Body of pancreas (tissue), 4 donors: Measurements from ENCODE around the gene MEF2D. TPM values are rescaled to one million over a fixed set of nuclear protein-coding genes. Genes with fewer than 3 reads are reported as not detected.

Experiments used
- ATAC-seq: fragments of 150-250 bp; one replicate; pipeline ENCODE4 v1.9.1; 2016
- DNase-seq, 4 donors: peaks; one replicate each; pipeline ENCODE4 v3.0.0-alpha.2; 2019
- H3K27ac ChIP-seq, 4 donors: fragments of 200-600 bp; sonication (generic); 1 replicate in 3 of 4; 2 replicates in 1 of 4; pipeline versions ENCODE4 v1.5.1 to v1.6.1; 2016 to 2019; ENCODE audit warnings: mild to moderate bottlenecking in 1 of 4, mixed read lengths in 1 of 4, moderate library complexity in 1 of 4
- H3K27me3 ChIP-seq, 2 donors: fragments of 200-600 bp; sonication (generic); one replicate each; pipeline ENCODE4 v1.6.0; 2016; ENCODE audit warnings: mild to moderate bottlenecking in 1 of 2
- H3K36me3 ChIP-seq, 2 donors: fragments of 200-600 bp; sonication (generic); replicated peaks in 1 of 2; 2 replicates each; pipeline ENCODE4 v1.5.1; 2016; ENCODE audit warnings: low read depth in 2 of 2; ENCODE audit not compliant: insufficient read depth in 1 of 2
- H3K4me1 ChIP-seq: fragments of 200-600 bp; sonication (generic); one replicate; pipeline ENCODE4 v1.6.0; 2016
- H3K4me3 ChIP-seq, 2 donors: fragments of 200-600 bp; sonication (generic); 1 replicate in 1 of 2; 2 replicates in 1 of 2; pipeline ENCODE4 v1.5.1; 2016 to 2019
- H3K9me3 ChIP-seq, 3 donors: fragments of 200-600 bp; sonication (generic); 1 replicate in 2 of 3; 2 replicates in 1 of 3; pipeline ENCODE4 v1.5.1; 2016
- POLR2A ChIP-seq, 3 donors: fragments of 450-650 bp; IDR thresholded peaks; one replicate each; pipeline ENCODE4 v1.6.1; 2016; ENCODE audit warnings: antibody characterized with exemption in 3 of 3, mild to moderate bottlenecking in 2 of 3
- WGBS, 2 donors: methylation state at CpG; one replicate each; pipeline ENCODE4 v1.1.5; 2017; 5-methylcytosine and 5-hydroxymethylcytosine counted together
- intact Hi-C: fragments of 100-400 bp; cut with DNase I; formaldehyde crosslinking; loops from one replicate; pipeline ENCODE4 v1.15.1; 2023
- total RNA-seq, 2 donors: library from RNA; depleted of rRNA; stranded (reverse); fragments of >200 nt; gene quantifications; one replicate each; pipeline ENCODE4 v1.1.0, GENCODE V29; 2016
- TF ChIP-seq, protein P1 (sequence below), 7 experiments: fragments of 450-650 bp in 4 of 7; fragments of 200-600 bp in 3 of 7; sonication (generic) in 3 of 7; IDR thresholded peaks; one replicate each; pipeline ENCODE4 v1.5.1; 2016 to 2019; ENCODE audit warnings: antibody characterized with exemption in 7 of 7

The MEF2D gene
- total RNA-seq, 2 donors from 2014 or later, result 15.6 to 18.1 TPM

DNA sequence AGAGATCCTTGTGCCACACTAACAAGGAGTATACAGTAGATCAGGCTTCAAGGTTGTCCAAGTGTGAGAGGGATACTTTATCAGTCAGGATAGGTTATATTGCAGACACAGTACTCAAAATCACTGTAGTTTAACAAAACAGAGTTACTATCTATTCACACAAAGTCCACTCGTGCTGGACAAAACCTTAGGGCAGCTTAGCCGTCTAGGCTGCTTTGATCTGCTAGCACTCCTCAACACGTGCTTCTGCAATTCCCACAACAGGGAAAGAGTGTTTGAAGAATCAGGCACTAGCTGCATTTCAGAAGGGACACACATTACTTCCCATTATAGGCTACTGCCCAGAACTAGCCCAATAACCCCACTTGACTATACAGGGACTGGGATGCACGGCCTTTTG lies 39.5 kb downstream of the MEF2D start:
- no peaks in the 10 kb centered on the region for H3K27me3 ChIP-seq
- intact Hi-C loops, result no loop called here
- no peaks in the 10 kb centered on the region for H3K36me3 ChIP-seq
- 61 to 66% methylated on average over 4 of the region's 4 CpGs for WGBS, 2 donors
- TF ChIP-seq, protein P1, sequence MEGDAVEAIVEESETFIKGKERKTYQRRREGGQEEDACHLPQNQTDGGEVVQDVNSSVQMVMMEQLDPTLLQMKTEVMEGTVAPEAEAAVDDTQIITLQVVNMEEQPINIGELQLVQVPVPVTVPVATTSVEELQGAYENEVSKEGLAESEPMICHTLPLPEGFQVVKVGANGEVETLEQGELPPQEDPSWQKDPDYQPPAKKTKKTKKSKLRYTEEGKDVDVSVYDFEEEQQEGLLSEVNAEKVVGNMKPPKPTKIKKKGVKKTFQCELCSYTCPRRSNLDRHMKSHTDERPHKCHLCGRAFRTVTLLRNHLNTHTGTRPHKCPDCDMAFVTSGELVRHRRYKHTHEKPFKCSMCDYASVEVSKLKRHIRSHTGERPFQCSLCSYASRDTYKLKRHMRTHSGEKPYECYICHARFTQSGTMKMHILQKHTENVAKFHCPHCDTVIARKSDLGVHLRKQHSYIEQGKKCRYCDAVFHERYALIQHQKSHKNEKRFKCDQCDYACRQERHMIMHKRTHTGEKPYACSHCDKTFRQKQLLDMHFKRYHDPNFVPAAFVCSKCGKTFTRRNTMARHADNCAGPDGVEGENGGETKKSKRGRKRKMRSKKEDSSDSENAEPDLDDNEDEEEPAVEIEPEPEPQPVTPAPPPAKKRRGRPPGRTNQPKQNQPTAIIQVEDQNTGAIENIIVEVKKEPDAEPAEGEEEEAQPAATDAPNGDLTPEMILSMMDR (IDR thresholded peaks at IDR 0.05), result no peak
- no peak for TF ChIP-seq POLR2A (IDR thresholded peaks at IDR 0.05)
- peaks cover 24% of the 10 kb centered on the region for H3K4me1 ChIP-seq
- H3K27ac ChIP-seq, result no peak overlapping the region
- H3K9me3 ChIP-seq, result no peaks in the 10 kb centered on the region
- H3K4me3 ChIP-seq, result no peak overlapping the region
- no peak for DNase-seq
- no peak for ATAC-seq

DNA sequence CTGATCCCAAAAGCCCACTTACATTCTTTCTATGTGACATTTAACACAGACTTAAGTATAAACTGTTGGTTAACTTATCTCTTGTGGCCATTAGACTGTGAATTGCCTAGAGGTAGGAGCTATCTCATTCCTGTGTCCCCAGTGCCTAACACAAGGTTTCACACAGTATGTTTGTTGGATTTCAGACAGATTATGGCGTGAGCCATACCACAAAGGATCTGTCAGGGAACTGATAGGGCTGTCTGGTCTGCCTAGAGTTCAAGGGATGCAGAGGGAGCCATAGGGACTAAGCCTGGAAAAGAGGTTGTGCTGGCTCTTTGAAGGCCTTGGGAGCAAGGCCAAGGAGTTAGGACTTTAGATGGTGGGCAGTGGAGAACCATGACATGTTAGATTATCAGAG lies 40.0 kb downstream of the MEF2D start:
- peaks cover 30% of the 10 kb centered on the region for H3K4me1 ChIP-seq
- H3K27ac ChIP-seq, result no peak overlapping the region
- TF ChIP-seq POLR2A (IDR thresholded peaks at IDR 0.05), result no peak
- TF ChIP-seq, protein P1 (IDR thresholded peaks at IDR 0.05), result no peak

DNA sequence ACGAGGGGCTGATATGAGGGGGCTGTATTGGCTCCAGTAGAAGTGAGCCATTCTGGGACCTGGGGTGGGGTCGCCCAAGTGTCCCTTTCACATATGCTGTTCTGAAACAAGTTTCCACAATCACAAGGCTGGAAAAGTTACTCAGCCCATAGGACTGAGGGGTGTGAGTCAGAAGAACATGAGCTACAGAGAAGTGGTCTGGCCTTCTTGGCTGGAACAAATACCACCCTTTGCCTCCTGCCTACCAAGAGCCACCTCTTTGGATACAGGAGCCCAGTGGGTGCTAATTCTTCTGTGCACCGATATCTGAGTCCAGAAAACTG lies 42.4 kb downstream of the MEF2D start:
- no peak overlapping the region for H3K4me3 ChIP-seq
- no peaks in the 10 kb centered on the region for H3K9me3 ChIP-seq
- no peaks in the 10 kb centered on the region for H3K27me3 ChIP-seq
- DNase-seq (no peak), ATAC-seq (no peak)
- no peak for TF ChIP-seq POLR2A (IDR thresholded peaks at IDR 0.05)
- 63 to 69% methylated on average over 3 of the region's 3 CpGs for WGBS, 2 donors
- no peaks in the 10 kb centered on the region for H3K36me3 ChIP-seq
- intact Hi-C loops, result loop anchor here (10.0 kb wide), 1 partner anchor 127 kb away; no protein-coding TSS in a partner anchor
- peak overlapping the region; percentile 99 to 100 (median 100) for H3K27ac ChIP-seq
- peaks cover 27% of the 10 kb centered on the region for H3K4me1 ChIP-seq

More for the DNA sequence above, 40.0 kb downstream of the MEF2D start:
- DNase-seq (no peak), ATAC-seq (no peak)
- Histone ChIP-seq H3K9me3 (no peaks in the 10 kb centered on the region), H3K36me3 (no peaks in the 10 kb centered on the region), H3K4me3 (no peak overlapping the region), H3K27me3 (no peaks in the 10 kb centered on the region)
- intact Hi-C loops, result no loop called here
- WGBS, 2 donors, result 67 to 75% methylated on average over 1 of the region's 1 CpG

DNA sequence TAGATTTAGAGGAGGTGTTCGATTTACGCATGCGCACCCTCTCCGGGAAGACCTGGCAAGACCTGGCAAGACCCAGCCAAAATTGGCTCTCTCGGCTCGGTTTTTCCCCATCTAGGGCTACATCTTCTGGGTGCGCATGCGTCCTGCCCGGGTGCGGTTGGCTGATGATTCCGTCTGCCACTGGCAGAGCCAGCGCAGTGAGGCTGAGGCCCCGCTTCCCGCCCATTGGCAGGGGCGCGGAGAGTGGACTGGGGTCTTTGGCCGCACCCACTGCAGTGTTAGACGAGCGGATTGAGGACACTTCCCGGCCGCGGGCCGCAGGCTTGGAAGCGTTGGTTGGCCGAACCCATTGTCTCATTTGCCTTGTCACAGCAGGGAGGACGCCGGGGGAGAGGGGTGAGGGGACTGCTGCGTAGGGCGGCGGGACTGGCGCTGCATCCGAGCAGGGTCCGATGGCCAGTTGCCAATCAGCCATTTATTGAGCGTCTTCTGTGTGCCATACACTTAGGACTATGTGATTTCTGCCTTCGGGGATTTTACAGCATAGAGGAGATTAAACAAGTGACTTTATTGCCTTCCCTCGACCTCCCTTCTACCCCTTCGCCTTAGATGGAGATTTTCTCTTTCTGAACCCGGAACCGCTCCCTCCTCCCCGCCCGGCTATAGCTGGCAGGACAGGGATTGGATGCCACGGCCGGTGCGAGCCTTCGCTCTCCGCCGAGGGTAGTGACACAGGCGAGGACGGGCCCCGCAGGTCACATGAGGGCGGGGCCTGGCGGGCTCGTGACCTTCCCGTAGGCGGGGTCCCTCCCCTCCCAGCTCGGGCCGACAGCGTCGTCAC lies 43.7 kb downstream of the MEF2D start:
- H3K4me1 ChIP-seq, result peaks cover 27% of the 10 kb centered on the region
- H3K27ac ChIP-seq, result peak overlapping the region; percentile 99 to 100 (median 100)
- H3K36me3 ChIP-seq, result no peaks in the 10 kb centered on the region
- intact Hi-C loops, result loop anchor here (10.0 kb wide), 1 partner anchor 128 kb away; no protein-coding TSS in a partner anchor
- ATAC-seq, result peak; percentile 87
- H3K27me3 ChIP-seq, result no peaks in the 10 kb centered on the region
- 0 to 1% methylated on average over 36 to 59 of the region's 59 CpGs for WGBS, 2 donors
- peak overlapping the region in 1 of 2 donors; percentile 2 for H3K4me3 ChIP-seq
- peak; percentile 87 to 96 (median 94) for TF ChIP-seq POLR2A (IDR thresholded peaks at IDR 0.05)
- TF ChIP-seq, protein P1 (IDR thresholded peaks at IDR 0.05), result no peak
- DNase-seq, result peak; percentile 99 to 100 (median 100)
- no peaks in the 10 kb centered on the region for H3K9me3 ChIP-seq

DNA sequence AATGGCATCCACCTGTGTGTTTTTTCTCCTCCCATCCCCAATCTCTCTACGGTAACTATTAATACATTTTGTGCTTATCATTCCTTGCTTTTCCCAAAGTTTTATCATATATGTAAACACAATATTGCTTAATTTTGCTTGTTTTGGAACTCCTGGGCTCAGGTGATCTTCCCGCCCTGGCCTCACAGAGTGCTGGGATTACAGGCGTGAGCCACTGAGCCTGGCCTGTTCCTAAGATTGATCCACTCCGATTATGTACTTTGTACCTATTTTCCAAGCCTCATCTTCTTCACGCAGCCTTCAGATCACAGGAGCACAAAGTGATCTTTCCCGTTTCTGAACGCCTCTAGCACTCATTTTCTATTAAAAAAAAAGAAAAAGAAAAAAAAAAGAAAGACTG lies 45.2 kb downstream of the MEF2D start:
- 36 to 37% methylated on average over 7 of the region's 7 CpGs for WGBS, 2 donors
- ATAC-seq (no peak), DNase-seq (peak in 1 of 4 donors; percentile 41)
- H3K4me3 ChIP-seq, result no peak overlapping the region
- no peaks in the 10 kb centered on the region for H3K27me3 ChIP-seq
- H3K36me3 ChIP-seq, result no peaks in the 10 kb centered on the region
- H3K4me1 ChIP-seq, result peaks cover 27% of the 10 kb centered on the region
- no peaks in the 10 kb centered on the region for H3K9me3 ChIP-seq
- H3K27ac ChIP-seq, result peak overlapping the region in 1 of 4 donors; percentile 100
- intact Hi-C loops, result loop anchor here (10.0 kb wide), 1 partner anchor 129 kb away; no protein-coding TSS in a partner anchor
- TF ChIP-seq, protein P1 (IDR thresholded peaks at IDR 0.05), result no peak
- TF ChIP-seq POLR2A (IDR thresholded peaks at IDR 0.05), result no peak
